ENCODE results near the gene CHRNA10. TPM values are rescaled to one million over a fixed set of nuclear protein-coding genes. Genes with fewer than 3 reads are reported as not detected.

The CHRNA10 gene
- total and polyA plus RNA-seq, 2 of the 13 experiments (the other 11 are each of a cell fraction or from before 2014, with no cell fraction given): 0.53 to 0.71 TPM

DNA sequence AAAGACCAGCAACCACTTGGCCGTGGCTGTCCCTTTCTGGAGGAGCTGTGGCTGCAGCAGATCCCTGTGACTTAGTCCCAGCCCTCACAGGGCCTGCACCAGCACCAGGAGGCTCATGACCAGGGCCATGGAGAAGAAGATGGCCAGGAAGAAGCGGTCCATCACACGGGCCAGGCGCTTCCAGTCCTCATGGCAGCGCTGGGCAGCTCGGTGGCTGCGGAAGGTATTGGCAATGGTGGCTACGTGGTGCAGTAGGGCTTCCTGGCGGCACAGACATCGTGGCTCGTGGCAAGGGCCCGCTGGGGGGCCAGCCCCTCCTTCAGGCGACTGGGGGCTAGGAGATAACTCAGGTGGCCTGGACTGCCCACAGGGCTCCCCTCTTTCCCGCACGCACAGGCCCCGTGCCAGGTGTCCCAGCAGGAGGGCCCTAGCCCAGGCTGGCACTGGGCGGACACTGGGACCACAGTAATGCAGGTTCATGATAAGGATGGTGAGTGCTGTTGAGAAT lies 5.1 kb downstream of the CHRNA10 start (continued):
- TF ChIP-seq ZBTB38 (CRISPR knock-in tag; IDR thresholded peaks at IDR 0.05) (no peak), ZNF230 (CRISPR knock-in tag; IDR thresholded peaks at IDR 0.05) (no peak), ARNT (IDR thresholded peaks at IDR 0.05) (no peak), E2F5 (CRISPR knock-in tag; conservative IDR thresholded peaks at IDR 0.05) (no peak), PITX1 (CRISPR knock-in tag; IDR thresholded peaks at IDR 0.05) (no peak), DDIT3 (CRISPR knock-in tag; IDR thresholded peaks at IDR 0.05) (no peak)

DNA sequence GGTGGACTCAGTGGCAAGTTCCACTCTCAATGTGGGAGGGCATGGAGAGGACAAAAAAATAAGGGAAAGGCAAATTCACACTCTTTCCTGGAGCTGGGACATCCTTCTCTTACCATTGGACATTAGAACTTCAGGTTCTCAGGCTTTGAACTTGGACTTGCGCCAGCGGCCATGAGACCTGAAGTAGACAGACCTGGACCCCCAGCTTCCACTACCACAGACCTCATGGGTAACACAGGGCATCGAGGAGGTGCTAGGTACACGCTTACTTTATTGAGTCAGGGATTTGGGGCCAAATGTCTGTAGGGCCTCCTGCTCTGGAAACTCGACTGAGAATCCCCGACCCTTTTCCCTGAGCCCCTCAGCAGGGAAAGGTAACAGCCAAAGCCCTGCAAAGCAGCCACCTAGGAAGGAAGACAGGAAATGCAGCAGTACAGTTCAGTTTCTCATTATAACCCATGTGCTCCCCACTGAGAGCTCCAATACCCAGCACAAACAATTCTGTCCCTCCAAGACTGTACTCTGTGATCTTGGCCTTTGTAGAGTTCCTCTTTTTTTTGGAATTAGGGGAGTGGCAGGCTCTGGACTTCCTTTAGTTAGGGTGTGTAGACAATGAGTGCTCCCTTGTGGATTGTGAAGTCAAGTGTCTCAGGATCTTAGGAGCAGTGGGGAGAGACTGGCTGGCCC lies 5.7 kb downstream of the CHRNA10 start:
- WGBS (ENCODE audit: low lambda C conversion rate): 68% methylated on average over 6 of the region's 6 CpGs
- H3K27ac ChIP-seq (ENCODE audit: extremely low read length, insufficient read depth, low read length): no peak overlapping the region
- ChIA-PET POLR2A (no interaction called here), CTCF (ENCODE audit: low intra/inter-chr PET ratio, low total read pairs) (no interaction called here)
- in situ Hi-C loops (cut with HindIII; ENCODE audit: extremely low pct_ligation_motif_present, low pct_unique_long_range_greater_than_20kb) (no loop called here), intact Hi-C loops (cut with micrococcal nuclease; ENCODE audit: unreplicated experiment) (no loop called here)
- H3K36me3 ChIP-seq (replicated peaks in 1 of 2; ENCODE audit: control insufficient read depth in 1 of 2, insufficient read depth in 2 of 2, low read length in 2 of 2): peaks cover 0 to 1% of the 10 kb centered on the region in 2 experiments; a peak in 3 of 5 replicates
- no peaks in the 10 kb centered on the region for H3K79me2 ChIP-seq (ENCODE audit: insufficient read depth, low read length)
- no peak overlapping the region for H3K9ac ChIP-seq (ENCODE audit: insufficient read depth, low read depth, low read length)
- TF ChIP-seq, protein P1, sequence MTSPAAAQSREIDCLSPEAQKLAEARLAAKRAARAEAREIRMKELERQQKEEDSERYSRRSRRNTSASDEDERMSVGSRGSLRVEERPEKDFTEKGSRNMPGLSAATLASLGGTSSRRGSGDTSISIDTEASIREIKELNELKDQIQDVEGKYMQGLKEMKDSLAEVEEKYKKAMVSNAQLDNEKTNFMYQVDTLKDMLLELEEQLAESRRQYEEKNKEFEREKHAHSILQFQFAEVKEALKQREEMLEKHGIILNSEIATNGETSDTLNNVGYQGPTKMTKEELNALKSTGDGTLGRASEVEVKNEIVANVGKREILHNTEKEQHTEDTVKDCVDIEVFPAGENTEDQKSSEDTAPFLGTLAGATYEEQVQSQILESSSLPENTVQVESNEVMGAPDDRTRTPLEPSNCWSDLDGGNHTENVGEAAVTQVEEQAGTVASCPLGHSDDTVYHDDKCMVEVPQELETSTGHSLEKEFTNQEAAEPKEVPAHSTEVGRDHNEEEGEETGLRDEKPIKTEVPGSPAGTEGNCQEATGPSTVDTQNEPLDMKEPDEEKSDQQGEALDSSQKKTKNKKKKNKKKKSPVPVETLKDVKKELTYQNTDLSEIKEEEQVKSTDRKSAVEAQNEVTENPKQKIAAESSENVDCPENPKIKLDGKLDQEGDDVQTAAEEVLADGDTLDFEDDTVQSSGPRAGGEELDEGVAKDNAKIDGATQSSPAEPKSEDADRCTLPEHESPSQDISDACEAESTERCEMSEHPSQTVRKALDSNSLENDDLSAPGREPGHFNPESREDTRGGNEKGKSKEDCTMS (CRISPR knock-in tag; conservative IDR thresholded peaks at IDR 0.05): no peak
- TF ChIP-seq ZNF337 (CRISPR knock-in tag; IDR thresholded peaks at IDR 0.05; ENCODE audit: borderline replicate concordance, low read depth): no peak
- BruUV-seq (replicated peaks): no TSS peak
- DNase-seq (ENCODE audit: low spot score) (no peak), ATAC-seq (no peak), FAIRE-seq (no peak)
- H3K9me3 ChIP-seq (ENCODE audit: low read length): no peaks in the 10 kb centered on the region
- no peaks in the 10 kb centered on the region for H3K4me1 ChIP-seq (ENCODE audit: insufficient read depth, low read length)
- H3K4me3 ChIP-seq (replicated peaks in 1 of 3; ENCODE audit: insufficient read depth in 1 of 3, low read depth in 2 of 3, low read length in 3 of 3): no peak overlapping the region
- no peaks in the 10 kb centered on the region for H4K20me1 ChIP-seq (ENCODE audit: insufficient read depth, low read length)
- H3K4me2 ChIP-seq (ENCODE audit: low read depth, low read length): no peak overlapping the region
- H3K27me3 ChIP-seq (ENCODE audit: control insufficient read depth in 1 of 2, insufficient read depth in 2 of 2, low read length in 2 of 2): peaks cover 1 to 9% of the 10 kb centered on the region in 2 experiments; a peak in 1 of 5 replicates
- H2AFZ ChIP-seq (ENCODE audit: low read length): no peak overlapping the region
